WTC11 (cell line): ENCODE data around the gene PCDH7. TPM values are rescaled to one million over a fixed set of nuclear protein-coding genes. Genes with fewer than 3 reads are reported as not detected.

Experiments
- ATAC-seq: fragments of 200-7000 bp; cut with Tn5 transposase; 2 replicates; pipeline ENCODE4 v1.10.0; 2021; ENCODE audit warnings: mild to moderate bottlenecking, moderate library complexity
- CTCF ChIA-PET: fragments of 300-600 bp; sonication (Branson Sonifier 250); formaldehyde crosslinking; loops from one replicate; lab custom pipeline; 2021; ENCODE audit warnings: antibody characterized with exemption; lab: Charles Lee
- POLR2A ChIA-PET: fragments of 350-600 bp; sonication (Branson Sonifier 250); formaldehyde crosslinking; loops from one replicate; lab custom pipeline; 2021; ENCODE audit warnings: antibody characterized with exemption; lab: Charles Lee
- DNase-seq: peaks from one replicate; pipeline ENCODE4 v3.0.0; 2021; ENCODE audit warnings: low spot score
- H3K27ac Mint-ChIP-seq: 2 replicates; pipeline ENCODE4 v1.8.0; 2021; ENCODE audit warnings: mixed read lengths
- H3K27me3 Mint-ChIP-seq: 2 replicates; pipeline ENCODE4 v1.8.0; 2021; ENCODE audit warnings: low read depth, mild to moderate bottlenecking, moderate library complexity, mixed read lengths
- H3K36me3 Mint-ChIP-seq: 2 replicates; pipeline ENCODE4 v1.8.0; 2021; ENCODE audit warnings: mixed read lengths
- H3K4me1 Mint-ChIP-seq: 2 replicates; pipeline ENCODE4 v1.8.0; 2022; ENCODE audit warnings: mixed read lengths
- H3K4me3 Mint-ChIP-seq: 2 replicates; pipeline ENCODE4 v1.8.0; 2021; ENCODE audit warnings: mild to moderate bottlenecking, moderate library complexity, mixed read lengths
- H3K9me3 Mint-ChIP-seq: 2 replicates; pipeline ENCODE4 v1.8.0; 2021; ENCODE audit warnings: mixed read lengths
- CBFB ChIP-seq: sonication (generic); formaldehyde crosslinking; IDR thresholded peaks from 2 replicates; pipeline ENCODE4 v1.8.1; 2022; ENCODE audit warnings: mild to moderate bottlenecking, low read depth, missing genetic modification reagents
- CREB1 ChIP-seq: sonication (generic); formaldehyde crosslinking; IDR thresholded peaks from 2 replicates; pipeline ENCODE4 v1.8.0; 2023; ENCODE audit warnings: mild to moderate bottlenecking, missing genetic modification reagents
- CREM ChIP-seq: sonication (generic); formaldehyde crosslinking; IDR thresholded peaks from 2 replicates; pipeline ENCODE4 v1.8.1; 2022; ENCODE audit warnings: mild to moderate bottlenecking, missing genetic modification reagents, moderate library complexity
- ELF4 ChIP-seq: sonication (generic); formaldehyde crosslinking; IDR thresholded peaks from 2 replicates; pipeline ENCODE4 v1.8.1; 2022; ENCODE audit warnings: low read depth, mild to moderate bottlenecking, moderate library complexity, missing genetic modification reagents
- FOXP1 ChIP-seq: sonication (generic); formaldehyde crosslinking; IDR thresholded peaks from 2 replicates; pipeline ENCODE4 v1.8.0; 2022; ENCODE audit warnings: missing genetic modification reagents, mild to moderate bottlenecking, moderate library complexity, borderline replicate concordance
- MYBL2 ChIP-seq: sonication (generic); formaldehyde crosslinking; IDR thresholded peaks from 2 replicates; pipeline ENCODE4 v1.8.1; 2023; ENCODE audit warnings: mild to moderate bottlenecking, moderate library complexity, missing genetic modification reagents
- NFE2L1 ChIP-seq: sonication (generic); formaldehyde crosslinking; IDR thresholded peaks from 2 replicates; pipeline ENCODE4 v1.8.1; 2023; ENCODE audit warnings: missing genetic modification reagents
- SP1 ChIP-seq: sonication (generic); formaldehyde crosslinking; conservative IDR thresholded peaks from 2 replicates; pipeline ENCODE4 v1.8.1; 2022; ENCODE audit warnings: missing genetic modification reagents
- total RNA-seq: library from RNA; stranded (reverse); gene quantifications from 3 replicates; pipeline ENCODE4 v1.2.3, GENCODE V29; 2021
- TF ChIP-seq, protein P1 (sequence below): sonication (generic); formaldehyde crosslinking; IDR thresholded peaks from 2 replicates; pipeline ENCODE4 v1.8.0; 2022; ENCODE audit warnings: missing genetic modification reagents
- TF ChIP-seq, protein P2 (sequence below): sonication (generic); formaldehyde crosslinking; IDR thresholded peaks from 2 replicates; pipeline ENCODE4 v1.8.1; 2022; ENCODE audit warnings: mild to moderate bottlenecking, missing genetic modification reagents, moderate library complexity, borderline replicate concordance
- TF ChIP-seq, protein P3 (sequence below): sonication (generic); formaldehyde crosslinking; IDR thresholded peaks from 2 replicates; pipeline ENCODE4 v1.8.1; 2023; ENCODE audit warnings: mild to moderate bottlenecking, missing genetic modification reagents, borderline replicate concordance
- TF ChIP-seq, protein P4 (sequence below): fragments of 250-450 bp; sonication (Bioruptor Pico); IDR thresholded peaks from 2 replicates; pipeline ENCODE4 v1.9.0; 2021; ENCODE audit warnings: moderate library complexity, mild to moderate bottlenecking, inconsistent platforms, borderline replicate concordance
- TF ChIP-seq, protein P5 (sequence below): sonication (generic); formaldehyde crosslinking; IDR thresholded peaks from 2 replicates; pipeline ENCODE4 v1.8.1; 2023; ENCODE audit warnings: mild to moderate bottlenecking, missing genetic modification reagents
- TF ChIP-seq, protein P6 (sequence below): sonication (generic); formaldehyde crosslinking; IDR thresholded peaks from 2 replicates; pipeline ENCODE4 v1.8.1; 2022; ENCODE audit warnings: low read depth, mild to moderate bottlenecking, moderate library complexity, missing genetic modification reagents, borderline replicate concordance
- TF ChIP-seq, protein P7 (sequence below): sonication (generic); formaldehyde crosslinking; IDR thresholded peaks from 2 replicates; pipeline ENCODE4 v1.8.1; 2023; ENCODE audit warnings: mild to moderate bottlenecking, moderate library complexity, missing genetic modification reagents

The PCDH7 gene
- total RNA-seq, 1 experiment from 2014 or later = 3.9 TPM

DNA sequence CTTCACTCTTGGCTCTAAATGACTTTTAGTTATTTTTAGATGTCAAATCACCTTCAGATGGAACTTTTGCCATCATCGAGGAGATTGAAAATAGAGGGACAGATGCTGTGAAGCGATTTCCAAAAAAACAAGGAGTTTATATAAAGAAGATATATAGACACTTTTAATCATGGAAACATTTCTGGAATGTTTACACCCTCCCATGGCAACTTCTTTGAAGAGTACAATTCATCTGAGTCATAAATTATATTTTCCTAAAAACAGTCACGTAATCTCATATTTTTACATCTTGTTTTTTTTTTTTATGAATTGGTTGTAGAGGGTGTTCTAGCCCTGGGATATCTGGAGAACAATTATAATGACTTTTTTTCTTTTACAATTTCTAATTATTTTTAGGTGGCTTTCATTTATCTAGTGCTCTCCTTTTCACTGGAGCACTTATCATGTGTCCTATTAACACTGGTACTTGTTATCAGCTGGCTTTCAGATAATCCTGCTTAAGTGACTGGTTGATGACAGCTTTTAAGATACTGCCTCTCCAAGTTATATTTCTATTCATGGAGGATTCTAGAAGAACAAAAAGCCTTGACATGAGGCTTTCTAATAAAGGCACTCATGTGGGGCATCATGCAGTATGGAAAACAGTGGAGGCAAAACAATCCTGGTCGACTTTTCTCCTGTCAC is 24.9 kb downstream of the PCDH7 start (continued):
- TF ChIP-seq, protein P1, sequence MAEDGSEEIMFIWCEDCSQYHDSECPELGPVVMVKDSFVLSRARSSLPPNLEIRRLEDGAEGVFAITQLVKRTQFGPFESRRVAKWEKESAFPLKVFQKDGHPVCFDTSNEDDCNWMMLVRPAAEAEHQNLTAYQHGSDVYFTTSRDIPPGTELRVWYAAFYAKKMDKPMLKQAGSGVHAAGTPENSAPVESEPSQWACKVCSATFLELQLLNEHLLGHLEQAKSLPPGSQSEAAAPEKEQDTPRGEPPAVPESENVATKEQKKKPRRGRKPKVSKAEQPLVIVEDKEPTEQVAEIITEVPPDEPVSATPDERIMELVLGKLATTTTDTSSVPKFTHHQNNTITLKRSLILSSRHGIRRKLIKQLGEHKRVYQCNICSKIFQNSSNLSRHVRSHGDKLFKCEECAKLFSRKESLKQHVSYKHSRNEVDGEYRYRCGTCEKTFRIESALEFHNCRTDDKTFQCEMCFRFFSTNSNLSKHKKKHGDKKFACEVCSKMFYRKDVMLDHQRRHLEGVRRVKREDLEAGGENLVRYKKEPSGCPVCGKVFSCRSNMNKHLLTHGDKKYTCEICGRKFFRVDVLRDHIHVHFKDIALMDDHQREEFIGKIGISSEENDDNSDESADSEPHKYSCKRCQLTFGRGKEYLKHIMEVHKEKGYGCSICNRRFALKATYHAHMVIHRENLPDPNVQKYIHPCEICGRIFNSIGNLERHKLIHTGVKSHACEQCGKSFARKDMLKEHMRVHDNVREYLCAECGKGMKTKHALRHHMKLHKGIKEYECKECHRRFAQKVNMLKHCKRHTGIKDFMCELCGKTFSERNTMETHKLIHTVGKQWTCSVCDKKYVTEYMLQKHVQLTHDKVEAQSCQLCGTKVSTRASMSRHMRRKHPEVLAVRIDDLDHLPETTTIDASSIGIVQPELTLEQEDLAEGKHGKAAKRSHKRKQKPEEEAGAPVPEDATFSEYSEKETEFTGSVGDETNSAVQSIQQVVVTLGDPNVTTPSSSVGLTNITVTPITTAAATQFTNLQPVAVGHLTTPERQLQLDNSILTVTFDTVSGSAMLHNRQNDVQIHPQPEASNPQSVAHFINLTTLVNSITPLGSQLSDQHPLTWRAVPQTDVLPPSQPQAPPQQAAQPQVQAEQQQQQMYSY = no peak
- TF ChIP-seq, protein P2, sequence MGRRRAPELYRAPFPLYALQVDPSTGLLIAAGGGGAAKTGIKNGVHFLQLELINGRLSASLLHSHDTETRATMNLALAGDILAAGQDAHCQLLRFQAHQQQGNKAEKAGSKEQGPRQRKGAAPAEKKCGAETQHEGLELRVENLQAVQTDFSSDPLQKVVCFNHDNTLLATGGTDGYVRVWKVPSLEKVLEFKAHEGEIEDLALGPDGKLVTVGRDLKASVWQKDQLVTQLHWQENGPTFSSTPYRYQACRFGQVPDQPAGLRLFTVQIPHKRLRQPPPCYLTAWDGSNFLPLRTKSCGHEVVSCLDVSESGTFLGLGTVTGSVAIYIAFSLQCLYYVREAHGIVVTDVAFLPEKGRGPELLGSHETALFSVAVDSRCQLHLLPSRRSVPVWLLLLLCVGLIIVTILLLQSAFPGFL (CRISPR knock-in tag) = no peak

DNA sequence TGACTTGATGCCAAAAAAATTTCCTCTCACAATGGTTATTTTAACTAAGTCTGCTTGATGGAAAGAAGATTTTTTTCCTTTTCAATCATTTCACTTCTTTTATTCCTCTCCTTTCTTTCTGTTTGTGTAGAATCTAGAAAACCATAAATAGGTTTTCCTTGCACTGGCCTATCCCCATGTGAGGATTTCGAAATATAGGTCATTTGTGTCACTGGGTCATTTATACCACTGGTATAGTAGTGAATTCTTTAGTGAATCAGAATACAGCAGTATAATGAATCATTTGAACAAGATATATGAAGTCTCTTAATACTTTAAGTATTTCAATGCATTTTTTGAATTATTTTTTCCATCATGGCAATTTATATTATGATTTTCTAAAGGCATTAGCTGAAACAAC is 26.6 kb downstream of the PCDH7 start:
- ATAC-seq (no peak), DNase-seq (no peak)
- Mint-ChIP-seq H3K9me3 (no peaks in the 10 kb centered on the region), H3K36me3 (no peaks in the 10 kb centered on the region), H3K27ac (no peak overlapping the region), H3K4me3 (no peak overlapping the region), H3K4me1 (no peaks in the 10 kb centered on the region), H3K27me3 (no peaks in the 10 kb centered on the region)
- ChIA-PET POLR2A (no interaction called here), CTCF (no interaction called here)
- TF ChIP-seq CBFB (CRISPR knock-in tag) (no peak), SP1 (CRISPR knock-in tag) (no peak), MYBL2 (no peak), ELF4 (no peak), FOXP1 (no peak), CREB1 (no peak)
- TF ChIP-seq, protein P3, sequence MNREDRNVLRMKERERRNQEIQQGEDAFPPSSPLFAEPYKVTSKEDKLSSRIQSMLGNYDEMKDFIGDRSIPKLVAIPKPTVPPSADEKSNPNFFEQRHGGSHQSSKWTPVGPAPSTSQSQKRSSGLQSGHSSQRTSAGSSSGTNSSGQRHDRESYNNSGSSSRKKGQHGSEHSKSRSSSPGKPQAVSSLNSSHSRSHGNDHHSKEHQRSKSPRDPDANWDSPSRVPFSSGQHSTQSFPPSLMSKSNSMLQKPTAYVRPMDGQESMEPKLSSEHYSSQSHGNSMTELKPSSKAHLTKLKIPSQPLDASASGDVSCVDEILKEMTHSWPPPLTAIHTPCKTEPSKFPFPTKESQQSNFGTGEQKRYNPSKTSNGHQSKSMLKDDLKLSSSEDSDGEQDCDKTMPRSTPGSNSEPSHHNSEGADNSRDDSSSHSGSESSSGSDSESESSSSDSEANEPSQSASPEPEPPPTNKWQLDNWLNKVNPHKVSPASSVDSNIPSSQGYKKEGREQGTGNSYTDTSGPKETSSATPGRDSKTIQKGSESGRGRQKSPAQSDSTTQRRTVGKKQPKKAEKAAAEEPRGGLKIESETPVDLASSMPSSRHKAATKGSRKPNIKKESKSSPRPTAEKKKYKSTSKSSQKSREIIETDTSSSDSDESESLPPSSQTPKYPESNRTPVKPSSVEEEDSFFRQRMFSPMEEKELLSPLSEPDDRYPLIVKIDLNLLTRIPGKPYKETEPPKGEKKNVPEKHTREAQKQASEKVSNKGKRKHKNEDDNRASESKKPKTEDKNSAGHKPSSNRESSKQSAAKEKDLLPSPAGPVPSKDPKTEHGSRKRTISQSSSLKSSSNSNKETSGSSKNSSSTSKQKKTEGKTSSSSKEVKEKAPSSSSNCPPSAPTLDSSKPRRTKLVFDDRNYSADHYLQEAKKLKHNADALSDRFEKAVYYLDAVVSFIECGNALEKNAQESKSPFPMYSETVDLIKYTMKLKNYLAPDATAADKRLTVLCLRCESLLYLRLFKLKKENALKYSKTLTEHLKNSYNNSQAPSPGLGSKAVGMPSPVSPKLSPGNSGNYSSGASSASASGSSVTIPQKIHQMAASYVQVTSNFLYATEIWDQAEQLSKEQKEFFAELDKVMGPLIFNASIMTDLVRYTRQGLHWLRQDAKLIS = no peak
- TF ChIP-seq, protein P4, sequence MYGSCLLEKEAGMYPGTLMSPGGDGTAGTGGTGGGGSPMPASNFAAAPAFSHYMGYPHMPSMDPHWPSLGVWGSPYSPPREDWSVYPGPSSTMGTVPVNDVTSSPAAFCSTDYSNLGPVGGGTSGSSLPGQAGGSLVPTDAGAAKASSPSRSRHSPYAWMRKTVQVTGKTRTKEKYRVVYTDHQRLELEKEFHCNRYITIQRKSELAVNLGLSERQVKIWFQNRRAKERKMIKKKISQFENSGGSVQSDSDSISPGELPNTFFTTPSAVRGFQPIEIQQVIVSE = no peak
- TF ChIP-seq, protein P5, sequence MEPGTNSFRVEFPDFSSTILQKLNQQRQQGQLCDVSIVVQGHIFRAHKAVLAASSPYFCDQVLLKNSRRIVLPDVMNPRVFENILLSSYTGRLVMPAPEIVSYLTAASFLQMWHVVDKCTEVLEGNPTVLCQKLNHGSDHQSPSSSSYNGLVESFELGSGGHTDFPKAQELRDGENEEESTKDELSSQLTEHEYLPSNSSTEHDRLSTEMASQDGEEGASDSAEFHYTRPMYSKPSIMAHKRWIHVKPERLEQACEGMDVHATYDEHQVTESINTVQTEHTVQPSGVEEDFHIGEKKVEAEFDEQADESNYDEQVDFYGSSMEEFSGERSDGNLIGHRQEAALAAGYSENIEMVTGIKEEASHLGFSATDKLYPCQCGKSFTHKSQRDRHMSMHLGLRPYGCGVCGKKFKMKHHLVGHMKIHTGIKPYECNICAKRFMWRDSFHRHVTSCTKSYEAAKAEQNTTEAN (CRISPR knock-in tag) = no peak

DNA sequence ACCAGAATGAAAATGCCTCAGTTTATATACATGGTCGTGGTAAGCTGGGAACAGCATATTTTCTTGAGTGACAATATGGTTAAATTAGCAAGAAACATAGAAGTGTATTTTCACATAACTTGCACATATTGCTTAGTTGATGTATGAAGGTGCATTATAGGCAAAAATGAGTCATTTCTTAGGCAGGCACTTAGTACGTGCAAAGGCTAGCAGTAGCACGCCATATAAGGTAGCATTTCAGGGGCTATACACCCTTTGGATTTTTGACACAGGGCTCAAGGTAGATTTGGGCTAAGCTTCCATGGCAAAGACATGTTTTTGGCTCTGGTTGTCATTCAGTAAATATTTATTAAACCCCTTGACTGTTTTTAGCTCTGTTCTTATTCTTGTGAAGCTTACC is 33.1 kb downstream of the PCDH7 start:
- Mint-ChIP-seq H3K4me3 (no peak overlapping the region), H3K36me3 (no peaks in the 10 kb centered on the region), H3K27ac (no peak overlapping the region), H3K27me3 (no peaks in the 10 kb centered on the region), H3K4me1 (no peaks in the 10 kb centered on the region), H3K9me3 (peaks cover 7% of the 10 kb centered on the region; the same call in 1 of the 2 replicates)
- DNase-seq (no peak), ATAC-seq (no peak)
- ChIA-PET CTCF (no interaction called here), POLR2A (no interaction called here)
- TF ChIP-seq, protein P6, sequence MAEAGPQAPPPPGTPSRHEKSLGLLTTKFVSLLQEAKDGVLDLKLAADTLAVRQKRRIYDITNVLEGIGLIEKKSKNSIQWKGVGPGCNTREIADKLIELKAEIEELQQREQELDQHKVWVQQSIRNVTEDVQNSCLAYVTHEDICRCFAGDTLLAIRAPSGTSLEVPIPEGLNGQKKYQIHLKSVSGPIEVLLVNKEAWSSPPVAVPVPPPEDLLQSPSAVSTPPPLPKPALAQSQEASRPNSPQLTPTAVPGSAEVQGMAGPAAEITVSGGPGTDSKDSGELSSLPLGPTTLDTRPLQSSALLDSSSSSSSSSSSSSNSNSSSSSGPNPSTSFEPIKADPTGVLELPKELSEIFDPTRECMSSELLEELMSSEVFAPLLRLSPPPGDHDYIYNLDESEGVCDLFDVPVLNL (CRISPR knock-in tag) = no peak
- TF ChIP-seq, protein P7, sequence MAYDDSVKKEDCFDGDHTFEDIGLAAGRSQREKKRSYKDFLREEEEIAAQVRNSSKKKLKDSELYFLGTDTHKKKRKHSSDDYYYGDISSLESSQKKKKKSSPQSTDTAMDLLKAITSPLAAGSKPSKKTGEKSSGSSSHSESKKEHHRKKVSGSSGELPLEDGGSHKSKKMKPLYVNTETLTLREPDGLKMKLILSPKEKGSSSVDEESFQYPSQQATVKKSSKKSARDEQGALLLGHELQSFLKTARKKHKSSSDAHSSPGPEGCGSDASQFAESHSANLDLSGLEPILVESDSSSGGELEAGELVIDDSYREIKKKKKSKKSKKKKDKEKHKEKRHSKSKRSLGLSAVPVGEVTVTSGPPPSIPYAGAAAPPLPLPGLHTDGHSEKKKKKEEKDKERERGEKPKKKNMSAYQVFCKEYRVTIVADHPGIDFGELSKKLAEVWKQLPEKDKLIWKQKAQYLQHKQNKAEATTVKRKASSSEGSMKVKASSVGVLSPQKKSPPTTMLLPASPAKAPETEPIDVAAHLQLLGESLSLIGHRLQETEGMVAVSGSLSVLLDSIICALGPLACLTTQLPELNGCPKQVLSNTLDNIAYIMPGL (CRISPR knock-in tag) = no peak
- TF ChIP-seq, protein P3 = no peak
- no peak for TF ChIP-seq NFE2L1 (CRISPR knock-in tag)
- no peak for TF ChIP-seq CREM (CRISPR knock-in tag)
